ENCODE data around the gene ADISSP. TPM values are rescaled to one million over a fixed set of nuclear protein-coding genes. Genes with fewer than 3 reads are reported as not detected.

Gene ADISSP
- total RNA-seq, 1 donor from 2014 or later = 64.6 TPM

DNA sequence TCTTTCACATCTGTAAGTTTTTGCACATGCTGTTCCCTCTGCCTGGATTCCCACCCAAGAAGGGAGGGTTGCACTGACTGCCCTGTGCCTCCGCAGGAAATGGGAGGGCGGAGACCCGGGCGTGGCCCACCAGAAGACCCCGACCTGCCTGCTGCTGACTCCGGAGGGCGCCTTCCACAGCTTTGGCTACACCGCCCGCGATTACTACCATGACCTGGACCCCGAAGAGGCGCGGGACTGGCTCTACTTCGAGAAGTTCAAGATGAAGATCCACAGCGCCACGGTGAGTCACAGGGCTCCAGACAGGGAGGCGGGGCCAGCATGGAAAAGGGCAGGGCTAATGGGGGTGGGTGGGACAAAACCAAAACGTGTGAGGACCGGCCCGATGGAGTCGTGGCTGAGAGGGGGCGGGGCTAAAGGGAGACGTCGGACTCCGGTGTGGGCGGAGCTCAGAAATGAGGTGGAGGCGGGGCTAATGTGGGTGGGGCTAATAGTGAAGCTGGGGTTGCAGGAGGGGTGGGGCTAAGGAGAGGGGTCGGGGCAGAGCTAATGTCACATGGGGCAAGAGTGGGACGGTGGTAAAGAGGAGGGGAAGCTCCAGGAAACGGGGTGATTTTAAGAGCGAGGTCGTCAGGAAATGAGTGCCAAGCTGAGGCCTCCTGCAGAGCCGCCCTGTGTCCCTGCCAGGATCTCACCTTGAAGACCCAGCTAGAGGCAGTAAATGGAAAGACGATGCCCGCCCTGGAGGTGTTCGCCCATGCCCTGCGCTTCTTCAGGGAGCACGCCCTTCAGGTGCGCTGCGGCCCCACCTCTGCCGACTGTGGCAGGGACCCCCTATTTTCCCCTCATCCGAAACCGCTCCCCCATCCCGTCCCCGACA, 22.5 kb downstream of the ADISSP start:
- Mint-ChIP-seq H3K4me3 (peak overlapping the region; percentile 63), H3K9me3 (no peaks in the 10 kb centered on the region), H3K4me1 (ENCODE audit: low read depth) (peaks cover 13% of the 10 kb centered on the region), H3K27me3 (ENCODE audit: insufficient read depth) (peaks cover 15% of the 10 kb centered on the region), H3K36me3 (ENCODE audit: low read depth) (no peaks in the 10 kb centered on the region), H3K27ac (no peak overlapping the region)
- peak; percentile 59 for DNase-seq (ENCODE audit: low spot score)
- intact Hi-C loops (cut with micrococcal nuclease) = loop anchor here (1.0 to 5.0 kb wide), 3 partner anchors 22 to 76 kb away; partner anchors contain the start of genes ADISSP and AP5S1

DNA sequence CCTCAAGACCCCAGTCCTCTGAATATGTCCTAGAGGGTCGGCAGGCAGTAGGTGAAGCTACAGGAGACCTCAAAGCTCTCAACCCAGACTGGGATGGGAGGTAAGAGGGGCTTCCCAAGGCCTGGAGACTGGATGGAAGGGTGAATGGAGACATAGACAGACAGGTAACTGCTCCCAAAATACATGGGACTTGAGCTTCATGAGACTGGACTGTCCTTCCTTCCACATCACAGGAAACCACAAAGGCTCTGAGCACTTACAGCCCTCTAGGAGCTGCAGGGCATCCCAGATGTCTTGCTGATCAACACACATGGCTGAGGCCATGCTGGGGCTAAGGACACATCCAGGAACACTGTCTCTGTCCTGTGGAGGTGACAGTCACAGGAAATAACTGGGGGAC, 23.5 kb downstream of the ADISSP start:
- Mint-ChIP-seq H3K4me1 (ENCODE audit: low read depth) (peaks cover 13% of the 10 kb centered on the region), H3K4me3 (no peak overlapping the region), H3K9me3 (no peaks in the 10 kb centered on the region), H3K27ac (no peak overlapping the region), H3K27me3 (ENCODE audit: insufficient read depth) (peaks cover 15% of the 10 kb centered on the region), H3K36me3 (ENCODE audit: low read depth) (no peaks in the 10 kb centered on the region)
- no peak for DNase-seq (ENCODE audit: low spot score)
- intact Hi-C loops (cut with micrococcal nuclease) = loop anchor here (2.0 kb wide), 1 partner anchor 77 kb away; the partner anchor contains the start of gene AP5S1

GRCh38 chr20:3743251-3743650, 24.3 kb downstream of the ADISSP start:
- H3K4me3 Mint-ChIP-seq = no peak overlapping the region
- peaks cover 15% of the 10 kb centered on the region for H3K27me3 Mint-ChIP-seq (ENCODE audit: insufficient read depth)
- intact Hi-C loops (cut with micrococcal nuclease) = no loop called here
- no peak for DNase-seq (ENCODE audit: low spot score)
- H3K4me1 Mint-ChIP-seq (ENCODE audit: low read depth) = peaks cover 13% of the 10 kb centered on the region
- no peaks in the 10 kb centered on the region for H3K36me3 Mint-ChIP-seq (ENCODE audit: low read depth)
- H3K27ac Mint-ChIP-seq = no peak overlapping the region
- H3K9me3 Mint-ChIP-seq = no peaks in the 10 kb centered on the region

DNA sequence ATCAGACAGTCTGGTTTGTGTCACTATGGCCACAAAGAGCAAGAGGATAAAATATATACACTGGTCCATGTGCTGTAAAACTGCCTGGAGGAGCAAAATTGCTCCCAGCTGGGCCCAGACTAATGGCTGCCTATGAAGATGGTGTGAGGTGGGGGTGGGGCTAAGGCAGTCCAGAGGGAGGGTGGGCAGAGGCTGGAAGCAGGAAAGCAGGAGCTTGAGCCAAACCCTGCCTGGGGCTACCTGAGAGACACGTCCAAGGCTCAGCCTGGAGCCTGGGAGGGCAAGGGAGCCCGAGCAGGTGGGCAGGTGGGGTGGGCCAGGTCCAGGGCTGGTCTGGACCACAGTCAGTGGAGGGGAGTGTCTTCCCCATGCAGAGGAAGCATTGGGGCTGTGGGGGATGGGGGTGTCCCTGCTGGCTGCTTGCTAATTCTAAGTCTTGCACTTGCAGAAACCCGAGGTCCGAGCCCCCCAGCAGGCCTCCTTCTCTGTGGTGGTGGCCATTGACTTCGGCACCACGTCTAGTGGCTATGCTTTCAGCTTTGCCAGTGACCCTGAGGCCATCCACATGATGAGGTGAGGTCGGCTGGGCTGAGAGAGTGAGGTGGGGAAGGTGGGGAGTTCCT, 25.6 kb downstream of the ADISSP start:
- Mint-ChIP-seq H3K27ac (no peak overlapping the region), H3K4me3 (no peak overlapping the region), H3K27me3 (ENCODE audit: insufficient read depth) (peaks cover 15% of the 10 kb centered on the region), H3K9me3 (no peaks in the 10 kb centered on the region), H3K36me3 (ENCODE audit: low read depth) (no peaks in the 10 kb centered on the region), H3K4me1 (ENCODE audit: low read depth) (peaks cover 13% of the 10 kb centered on the region)
- DNase-seq (ENCODE audit: low spot score) = no peak
- intact Hi-C loops (cut with micrococcal nuclease) = no loop called here

GRCh38 chr20:3740615-3741301, 26.8 kb downstream of the ADISSP start:
- intact Hi-C loops (cut with micrococcal nuclease) = no loop called here
- peaks cover 17% of the 10 kb centered on the region for H3K27me3 Mint-ChIP-seq (ENCODE audit: insufficient read depth)

DNA sequence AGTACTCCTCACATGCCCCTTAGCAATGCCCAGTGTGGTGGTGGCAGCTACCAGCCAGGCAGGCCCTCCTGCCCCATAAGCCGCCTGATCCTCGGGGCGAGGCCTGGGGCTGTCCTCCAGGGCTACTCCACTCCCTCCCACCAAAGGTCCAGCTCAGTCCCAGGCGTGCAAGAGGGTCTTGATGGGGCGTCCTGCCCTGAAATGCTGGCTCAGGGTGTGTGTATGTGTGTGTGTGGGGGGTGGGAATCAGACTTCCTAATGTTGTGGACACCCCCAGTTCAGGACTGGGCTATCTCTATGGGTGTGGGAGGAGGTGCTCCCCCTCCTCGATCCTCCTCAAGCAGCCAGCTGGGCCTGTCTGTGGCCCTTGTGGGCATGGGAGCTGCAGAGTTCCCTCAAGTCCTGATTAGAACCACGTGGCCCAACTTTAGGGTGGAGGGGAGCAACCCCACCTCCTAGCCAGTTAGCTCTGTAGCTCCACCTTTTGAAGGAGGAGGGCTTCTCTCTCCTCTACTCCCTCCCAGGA, 27.6 kb downstream of the ADISSP start:
- no peaks in the 10 kb centered on the region for H3K9me3 Mint-ChIP-seq
- no peak overlapping the region for H3K27ac Mint-ChIP-seq
- H3K4me3 Mint-ChIP-seq = no peak overlapping the region
- intact Hi-C loops (cut with micrococcal nuclease) = no loop called here
- H3K27me3 Mint-ChIP-seq (ENCODE audit: insufficient read depth) = peaks cover 18% of the 10 kb centered on the region
- peaks cover 10% of the 10 kb centered on the region for H3K4me1 Mint-ChIP-seq (ENCODE audit: low read depth)
- no peak for DNase-seq (ENCODE audit: low spot score)
- no peaks in the 10 kb centered on the region for H3K36me3 Mint-ChIP-seq (ENCODE audit: low read depth)

More at GRCh38 chr20:3740615-3741301, 26.8 kb downstream of the ADISSP start:
- no peak for DNase-seq (ENCODE audit: low spot score)
- Mint-ChIP-seq H3K36me3 (ENCODE audit: low read depth) (no peaks in the 10 kb centered on the region), H3K27ac (no peak overlapping the region), H3K4me1 (ENCODE audit: low read depth) (peaks cover 13% of the 10 kb centered on the region), H3K9me3 (no peaks in the 10 kb centered on the region), H3K4me3 (no peak overlapping the region)

- peaks cover 3% of the 10 kb centered on the region for H3K4me1 Mint-ChIP-seq (ENCODE audit: low read depth)
- H3K27ac Mint-ChIP-seq = no peak overlapping the region
- intact Hi-C loops (cut with micrococcal nuclease) = no loop called here
- H3K36me3 Mint-ChIP-seq (ENCODE audit: low read depth) = no peaks in the 10 kb centered on the region
- H3K4me3 Mint-ChIP-seq = no peak overlapping the region
- peaks cover 11% of the 10 kb centered on the region for H3K27me3 Mint-ChIP-seq (ENCODE audit: insufficient read depth)
- no peaks in the 10 kb centered on the region for H3K9me3 Mint-ChIP-seq
- DNase-seq (ENCODE audit: low spot score) = no peak
Measured at GRCh38 chr20:3739054-3739925, 28.3 kb downstream of the ADISSP start.

GRCh38 chr20:3738111-3739053, 29.2 kb downstream of the ADISSP start:
- no peak for DNase-seq (ENCODE audit: low spot score)
- H3K36me3 Mint-ChIP-seq (ENCODE audit: low read depth) = no peaks in the 10 kb centered on the region
- no peaks in the 10 kb centered on the region for H3K9me3 Mint-ChIP-seq
- no peak overlapping the region for H3K27ac Mint-ChIP-seq
- no peak overlapping the region for H3K4me3 Mint-ChIP-seq
- H3K4me1 Mint-ChIP-seq (ENCODE audit: low read depth) = no peaks in the 10 kb centered on the region
- intact Hi-C loops (cut with micrococcal nuclease) = no loop called here
- H3K27me3 Mint-ChIP-seq (ENCODE audit: insufficient read depth) = peaks cover 10% of the 10 kb centered on the region

DNA sequence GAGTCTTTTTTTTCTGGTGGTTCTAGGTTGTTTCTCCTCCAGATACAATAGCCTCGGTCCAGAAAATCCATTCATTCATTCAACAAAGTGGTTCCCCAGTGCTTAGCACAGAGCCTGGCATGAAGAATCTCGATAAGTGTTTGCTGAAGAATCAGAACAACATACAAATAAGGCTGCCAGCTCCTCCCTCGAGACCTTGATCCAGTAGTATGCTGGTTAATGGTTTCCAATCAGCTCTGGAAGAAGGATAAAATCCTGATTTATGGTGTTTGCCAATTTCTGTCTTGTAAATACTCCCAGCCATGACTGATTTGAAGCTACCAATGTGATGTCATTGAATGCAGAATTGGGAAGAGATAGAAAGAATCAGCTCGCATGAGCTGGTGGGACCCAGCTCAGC, 31.8 kb downstream of the ADISSP start:
- Mint-ChIP-seq H3K9me3 (no peaks in the 10 kb centered on the region), H3K36me3 (ENCODE audit: low read depth) (no peaks in the 10 kb centered on the region), H3K27ac (no peak overlapping the region), H3K4me1 (ENCODE audit: low read depth) (no peaks in the 10 kb centered on the region), H3K4me3 (no peak overlapping the region), H3K27me3 (ENCODE audit: insufficient read depth) (peaks cover 30% of the 10 kb centered on the region)
- no peak for DNase-seq (ENCODE audit: low spot score)
- intact Hi-C loops (cut with micrococcal nuclease) = no loop called here

GRCh38 chr20:3734111-3734843, 33.3 kb downstream of the ADISSP start:
- Mint-ChIP-seq H3K27me3 (ENCODE audit: insufficient read depth) (peaks cover 30% of the 10 kb centered on the region), H3K4me3 (no peak overlapping the region), H3K9me3 (no peaks in the 10 kb centered on the region), H3K36me3 (ENCODE audit: low read depth) (no peaks in the 10 kb centered on the region), H3K27ac (no peak overlapping the region), H3K4me1 (ENCODE audit: low read depth) (no peaks in the 10 kb centered on the region)
- DNase-seq (ENCODE audit: low spot score) = no peak
- intact Hi-C loops (cut with micrococcal nuclease) = no loop called here

All from activated T-helper 1 cell treated with anti-CD3 and anti-CD28 coated beads, Interleukin-12 subunit alpha, Interleukin-12 subunit beta, Interleukin-2, Interleukin-4 antibody, amounts not matched to agents 30 ng/mL and 10 ng/mL and 1 ng/mL, durations not matched to agents 14 hours and 24 hours and 36 hours (primary cell).